Airway epithelial cell (primary cell): Measurements from ENCODE around the gene NR1H3. TPM values are rescaled to one million over a fixed set of nuclear protein-coding genes. Genes with fewer than 3 reads are reported as not detected.

Experiments used
- total RNA-seq: library from RNA; depleted of rRNA; stranded (reverse); fragments of >200 nt; gene quantifications from 2 replicates; pipeline ENCODE4 v1.2.3, GENCODE V29; 2015

NR1H3 gene
- 7.2 and 8.9 TPM in 2 replicates for total RNA-seq

DNA sequence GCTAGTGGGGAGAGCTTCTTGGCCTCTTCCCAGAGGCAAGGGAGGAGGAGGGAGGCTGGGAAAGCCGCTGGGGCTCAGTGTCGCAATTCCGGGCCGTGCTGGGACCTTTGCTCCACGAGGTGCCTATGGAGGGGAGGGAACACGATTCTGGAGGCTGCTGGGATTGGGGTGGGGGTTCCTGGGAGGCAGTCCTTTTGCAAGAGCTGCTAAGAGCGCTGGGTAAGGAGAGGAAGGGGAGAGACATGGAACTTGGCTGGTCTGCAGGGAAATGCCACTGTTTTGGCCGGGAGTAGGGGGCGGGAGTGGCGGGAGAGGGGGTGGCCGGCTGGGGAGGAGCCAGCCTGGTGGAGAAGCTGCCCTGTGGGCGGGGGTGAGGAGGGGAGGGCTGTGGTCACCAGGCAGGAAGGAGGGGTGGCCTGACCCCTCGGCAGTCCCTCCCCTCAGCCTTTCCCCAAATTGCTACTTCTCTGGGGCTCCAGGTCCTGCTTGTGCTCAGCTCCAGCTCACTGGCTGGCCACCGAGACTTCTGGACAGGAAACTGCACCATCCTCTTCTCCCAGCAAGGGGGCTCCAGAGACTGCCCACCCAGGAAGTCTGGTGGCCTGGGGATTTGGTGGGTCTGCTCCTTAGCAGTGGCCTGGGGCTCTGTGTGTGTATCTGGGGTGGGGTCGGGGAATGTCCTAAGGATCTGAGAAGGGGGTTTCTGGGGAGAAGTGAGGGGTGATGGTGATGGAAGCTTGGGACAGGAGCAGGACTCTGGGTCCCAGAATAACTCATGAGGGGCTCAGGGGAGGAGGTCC lies at the start of gene NR1H3:
Gene NR1H3, plus strand, starts transcription at position 480 of the 800 bp plus-strand sequence. CDS start 1,221 bp downstream, outside the sequence.

DNA sequence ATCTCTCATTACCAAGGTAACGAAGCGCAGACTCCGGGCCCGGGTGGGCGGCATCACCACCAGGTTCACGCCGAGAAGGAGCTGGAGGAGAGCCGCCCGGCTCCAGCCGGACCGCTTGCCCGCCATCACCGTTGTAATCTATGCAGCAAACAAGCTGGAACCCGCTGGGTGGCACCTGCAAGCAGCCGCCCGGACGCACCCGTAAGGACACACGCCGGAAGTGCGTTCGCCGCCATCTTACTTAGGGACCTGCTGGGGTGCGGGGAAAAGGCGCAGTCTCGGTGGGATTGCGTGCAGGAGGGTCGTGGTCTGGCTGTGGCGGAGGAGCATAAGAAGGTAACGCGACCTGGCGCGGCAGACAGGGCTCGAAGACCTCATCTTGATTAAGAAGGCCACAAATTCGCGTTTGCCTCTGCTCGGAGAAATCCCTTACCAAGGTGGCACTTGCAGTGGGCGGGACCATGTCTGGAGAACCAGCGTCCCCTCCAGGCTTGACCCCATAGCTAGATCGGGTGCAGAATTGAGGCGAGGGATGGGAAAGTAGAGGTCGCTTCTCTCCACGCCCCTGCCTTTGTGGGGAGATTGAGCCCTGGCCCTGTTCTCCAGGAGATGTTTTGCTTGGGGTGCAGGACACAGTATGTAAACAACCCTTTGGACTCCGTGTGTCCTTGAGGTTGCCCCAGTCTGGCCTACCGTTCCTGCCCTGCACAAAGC lies 9.0 kb upstream of the NR1H3 start, which contains the start of gene ACP2:
Gene ACP2, minus strand, starts transcription at position 151 of the 714 bp plus-strand sequence. Its CDS starts 25 bp downstream, at position 126.

DNA sequence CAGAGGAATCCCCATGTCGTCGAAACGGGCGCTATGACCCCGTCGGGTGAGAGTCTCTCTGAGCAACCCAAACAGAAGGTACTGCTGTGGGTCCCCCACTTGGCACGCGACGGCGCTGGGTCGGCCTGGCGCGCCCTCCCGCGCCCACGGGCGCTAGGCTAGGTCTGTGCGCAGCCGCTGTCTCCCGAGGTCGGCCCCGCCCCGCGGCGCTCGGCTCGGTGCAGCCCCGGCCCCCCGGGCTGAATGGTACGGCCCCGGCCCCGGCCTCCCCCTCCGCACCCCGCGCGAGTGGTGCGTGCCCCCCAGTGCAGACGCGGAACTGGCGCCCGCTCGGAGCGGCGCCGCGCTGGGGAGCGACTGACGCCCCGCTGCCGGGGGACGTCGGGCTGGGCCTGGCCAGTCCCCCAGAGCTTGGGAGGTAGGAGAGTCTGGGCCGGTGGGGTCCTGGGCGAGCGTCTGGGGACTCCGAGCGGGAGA lies 12.1 kb downstream of the NR1H3 start, which contains the start of gene MADD:
Gene MADD, plus strand, starts transcription at position 305 of the 477 bp plus-strand sequence.

Other genes with a start within 250 kb of the NR1H3 start
- 90.6 and 118 TPM in 2 replicates for gene ARFGAP2, start 81.1 kb upstream of the NR1H3 start, total RNA-seq
- gene PACSIN3, start 71.6 kb upstream of the NR1H3 start, total RNA-seq = 85.1 and 90.8 TPM in 2 replicates
- 48.5 and 52.1 TPM in 2 replicates for gene DDB2, start 43.0 kb upstream of the NR1H3 start, total RNA-seq
- 19.4 and 21.3 TPM in 2 replicates for gene ACP2, start 9.2 kb upstream of the NR1H3 start, total RNA-seq
- gene MADD, start 12.1 kb downstream of the NR1H3 start, total RNA-seq = 14.1 and 15.2 TPM in 2 replicates
- not detected in 2 replicates for gene MYBPC3, start 94.7 kb downstream of the NR1H3 start, total RNA-seq
- not detected in 2 replicates for gene SPI1, start 120.6 kb downstream of the NR1H3 start, total RNA-seq
- 48.3 and 50.5 TPM in 2 replicates for gene SLC39A13, start 150.6 kb downstream of the NR1H3 start, total RNA-seq
- 136 and 162 TPM in 2 replicates for gene PSMC3, start 168.4 kb downstream of the NR1H3 start, total RNA-seq
- not detected in 2 replicates for gene RAPSN, start 191.1 kb downstream of the NR1H3 start, total RNA-seq